Fibroblast of villous mesenchyme (primary cell): Measurements from ENCODE around the gene RCCD1. TPM values are rescaled to one million over a fixed set of nuclear protein-coding genes. Genes with fewer than 3 reads are reported as not detected.

Experiments
- DNase-seq: peaks from one replicate; pipeline ENCODE4 v3.0.0-alpha.2; 2010; ENCODE audit warnings: low read depth
- H3K4me3 ChIP-seq: 2 replicates; pipeline ENCODE4 v1.5.1; 2011; ENCODE audit warnings: low read depth, mild to moderate bottlenecking, low read length
- CTCF ChIP-seq: IDR thresholded peaks from 2 replicates; pipeline ENCODE4 v1.5.1; 2012; ENCODE audit warnings: low read depth, mild to moderate bottlenecking, low read length; ENCODE audit not compliant: insufficient read depth
- total RNA-seq: library from RNA; depleted of rRNA; stranded (reverse); fragments of >200 nt; gene quantifications from 2 replicates; pipeline ENCODE4 v1.2.3, GENCODE V29; 2012

RCCD1 gene
- total RNA-seq, 1 donor = 14.7 TPM

GRCh38 chr15:90959894-90960293 is 5.2 kb downstream of the RCCD1 start:
- DNase-seq = no peak
- H3K4me3 ChIP-seq = no peak overlapping the region
- TF ChIP-seq CTCF = no peak

- no peak for DNase-seq
- no peak for TF ChIP-seq CTCF
- H3K4me3 ChIP-seq = no peak overlapping the region
These were observed 5.8 kb downstream of the RCCD1 start for GRCh38 chr15:90960298-90961091.

- DNase-seq = no peak
- H3K4me3 ChIP-seq = no peak overlapping the region
- TF ChIP-seq CTCF = no peak
These were observed 7.3 kb downstream of the RCCD1 start for GRCh38 chr15:90962021-90962420.

GRCh38 chr15:90966262-90966661 is 11.6 kb downstream of the RCCD1 start:
- H3K4me3 ChIP-seq = no peak overlapping the region
- DNase-seq = no peak
- no peak for TF ChIP-seq CTCF

- TF ChIP-seq CTCF = no peak
- no peak overlapping the region for H3K4me3 ChIP-seq
- no peak for DNase-seq
These were observed 12.5 kb downstream of the RCCD1 start for GRCh38 chr15:90967206-90967605.

GRCh38 chr15:90968434-90968833 is 13.8 kb downstream of the RCCD1 start:
- TF ChIP-seq CTCF = no peak
- no peak overlapping the region for H3K4me3 ChIP-seq
- no peak for DNase-seq

- H3K4me3 ChIP-seq = no peak overlapping the region
- no peak for TF ChIP-seq CTCF
- DNase-seq = no peak
These were observed 15.6 kb downstream of the RCCD1 start for GRCh38 chr15:90970274-90970673.
